ENCODE measurements around the gene FAM53B.
A peak's percentile ranks its signal among the peaks of the same experiment; 100 is the strongest.
"Not testable (repeated sequence)": the region's sequence is repeated elsewhere in the genome, so short reads cannot be mapped to it uniquely, and the experiment has no call there.

FAM53B gene, protein sequence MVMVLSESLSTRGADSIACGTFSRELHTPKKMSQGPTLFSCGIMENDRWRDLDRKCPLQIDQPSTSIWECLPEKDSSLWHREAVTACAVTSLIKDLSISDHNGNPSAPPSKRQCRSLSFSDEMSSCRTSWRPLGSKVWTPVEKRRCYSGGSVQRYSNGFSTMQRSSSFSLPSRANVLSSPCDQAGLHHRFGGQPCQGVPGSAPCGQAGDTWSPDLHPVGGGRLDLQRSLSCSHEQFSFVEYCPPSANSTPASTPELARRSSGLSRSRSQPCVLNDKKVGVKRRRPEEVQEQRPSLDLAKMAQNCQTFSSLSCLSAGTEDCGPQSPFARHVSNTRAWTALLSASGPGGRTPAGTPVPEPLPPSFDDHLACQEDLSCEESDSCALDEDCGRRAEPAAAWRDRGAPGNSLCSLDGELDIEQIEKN

GRCh38 chr10:124744102-124745050, at the start of gene FAM53B:
FAM53B (minus strand) TSS chr10:124744378; CDS start chr10:124706713, 37,665 bp downstream.
- peak; percentile 55 for DNase-seq

- DNase-seq, result no peak
These were observed 48.8 kb upstream of the FAM53B start for GRCh38 chr10:124792998-124793352.

- peak; percentile 33 for DNase-seq
These were observed 47.6 kb upstream of the FAM53B start, which contains the start of gene EEF1AKMT2 for GRCh38 chr10:124791547-124792348. EEF1AKMT2 (minus strand) TSS chr10:124791887; CDS start chr10:124791833, 54 bp downstream.

DNA sequence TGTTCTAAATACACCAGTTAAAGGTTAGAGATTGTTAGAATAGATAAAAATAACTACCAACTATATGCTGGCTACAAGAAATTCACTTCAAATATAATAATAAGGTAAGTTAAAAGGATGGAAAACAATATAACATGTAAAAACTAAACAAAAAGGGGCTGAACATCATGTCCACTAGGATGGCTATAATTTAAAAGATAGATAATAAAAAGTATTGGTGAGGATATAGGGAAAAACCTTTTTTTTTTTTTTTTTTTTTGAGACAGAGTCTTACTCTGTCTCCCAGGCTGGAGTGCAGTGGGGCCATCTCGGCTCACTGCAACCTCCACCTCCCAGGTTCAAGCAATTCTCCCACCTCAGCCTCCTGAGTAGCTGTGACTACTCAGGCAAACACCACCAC, 38.7 kb upstream of the FAM53B start:
- not testable (repeated sequence) for DNase-seq

GRCh38 chr10:124768791-124769190, 24.6 kb upstream of the FAM53B start:
- DNase-seq, result no peak

DNA sequence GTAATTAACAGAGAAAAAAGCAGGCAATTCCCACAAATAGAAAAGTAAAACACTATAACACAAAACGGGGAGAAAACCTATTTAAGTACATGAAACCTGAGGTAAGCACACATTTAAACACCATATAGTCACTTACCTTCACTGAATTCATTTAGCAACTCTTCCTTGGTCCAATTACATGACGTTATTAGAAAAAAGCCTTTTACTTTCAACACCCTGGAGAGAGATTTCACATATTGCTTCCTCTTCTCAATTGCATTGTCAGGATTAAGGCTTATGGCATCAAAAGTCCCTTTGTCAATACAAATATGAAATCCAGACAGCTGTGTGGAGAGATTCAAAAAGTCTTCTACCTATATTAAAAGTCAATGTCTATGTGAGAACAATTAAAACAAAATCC, 21.1 kb upstream of the FAM53B start:
- no peak for DNase-seq

DNA sequence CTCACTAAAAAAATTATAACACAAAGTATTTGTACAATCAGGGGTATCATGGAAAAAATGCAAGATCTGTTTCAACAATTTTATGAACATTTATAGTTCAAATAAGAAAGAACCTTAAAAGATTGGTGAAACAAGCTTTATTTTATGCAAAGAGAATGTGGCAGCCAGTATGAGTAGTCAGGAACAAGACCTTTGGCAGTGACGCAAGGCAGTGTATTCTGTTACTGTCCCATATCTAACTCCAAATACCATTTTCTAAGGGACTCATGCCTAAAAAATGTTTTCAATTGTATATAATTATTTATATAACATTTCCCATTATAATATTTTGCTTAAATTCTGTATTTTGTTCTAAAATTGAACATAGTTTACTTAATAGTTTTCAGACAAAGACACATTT, 19.1 kb upstream of the FAM53B start:
- no peak for DNase-seq

- no peak for DNase-seq
These were observed 18.1 kb upstream of the FAM53B start for GRCh38 chr10:124762281-124762680.

DNA sequence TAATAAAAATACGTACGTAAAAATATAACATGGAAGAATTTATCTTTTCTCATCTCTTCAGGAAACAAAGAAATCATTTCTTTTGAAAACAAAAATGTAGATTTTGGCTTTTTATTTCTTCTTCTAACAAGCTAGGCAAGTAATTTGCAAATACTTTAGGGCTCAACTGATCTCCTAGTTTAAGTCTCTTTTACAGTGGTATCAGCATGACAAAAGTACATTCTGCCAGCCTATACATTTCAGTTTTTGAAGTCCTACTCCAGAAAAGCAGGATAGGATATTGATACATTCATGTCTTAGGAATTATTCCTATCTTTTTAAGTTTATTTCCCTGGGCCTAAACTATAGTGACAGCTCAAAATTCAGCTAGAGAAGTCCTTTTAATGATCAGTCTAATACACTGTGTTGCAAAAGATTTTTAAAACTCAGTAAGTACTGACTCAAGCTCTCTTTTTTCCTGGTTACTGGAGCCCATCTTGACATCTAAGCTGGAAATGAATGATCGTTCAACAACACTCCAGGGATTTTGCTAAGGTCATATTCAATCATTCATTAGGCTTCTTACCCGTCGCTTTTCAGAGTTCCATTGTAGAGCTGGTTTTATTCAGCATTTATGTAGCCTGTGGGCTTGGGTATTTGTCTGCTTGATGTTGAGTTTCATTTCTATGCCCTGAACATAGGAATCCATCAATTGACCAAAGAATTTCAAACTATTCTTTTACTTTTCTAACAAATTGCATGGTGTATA, 12.2 kb upstream of the FAM53B start:
- no peak for DNase-seq

GRCh38 chr10:124755581-124755980, 11.4 kb upstream of the FAM53B start:
- DNase-seq, result no peak

GRCh38 chr10:124754227-124754626, 10.0 kb upstream of the FAM53B start:
- no peak for DNase-seq

DNA sequence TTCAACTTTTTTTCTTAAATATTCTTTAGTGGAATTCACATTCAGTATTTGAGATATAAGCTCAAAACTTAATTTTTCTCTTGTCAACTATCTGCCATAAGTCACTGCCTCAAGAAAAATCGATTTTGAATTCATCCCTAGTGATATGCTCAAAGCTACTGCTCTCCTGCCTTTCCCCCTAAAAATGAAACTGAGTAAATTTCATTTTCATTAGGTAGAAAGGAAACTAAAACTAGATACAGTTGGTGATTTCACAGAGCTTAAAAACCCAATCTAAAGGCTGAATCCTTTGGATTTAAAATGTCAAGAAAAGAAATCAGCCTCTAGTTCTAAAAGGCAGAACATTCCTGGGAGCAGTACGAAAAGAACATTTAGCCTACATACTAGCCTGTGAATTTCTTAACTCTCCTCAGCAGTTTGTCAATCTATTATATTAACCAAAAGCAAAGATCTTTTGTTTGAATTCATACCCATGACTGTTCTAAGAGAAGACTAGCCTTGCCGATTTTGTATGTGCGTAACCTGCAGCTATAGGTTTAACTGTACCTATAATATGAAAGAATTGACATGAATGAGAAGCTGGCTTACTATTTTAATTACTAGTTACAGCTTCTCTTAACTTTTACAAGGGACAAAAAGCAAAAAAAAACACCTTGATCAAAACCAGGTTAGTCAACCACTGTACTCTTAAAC, 4.9 kb upstream of the FAM53B start:
- no peak for DNase-seq

GRCh38 chr10:124748166-124748565, 4.0 kb upstream of the FAM53B start:
- DNase-seq, result no peak

- DNase-seq, result no peak
These were observed 3.6 kb upstream of the FAM53B start for GRCh38 chr10:124747745-124748144.

- no peak for DNase-seq
These were observed 2.8 kb upstream of the FAM53B start for GRCh38 chr10:124746992-124747391.

- not testable (repeated sequence) for DNase-seq
These were observed 2.3 kb upstream of the FAM53B start for GRCh38 chr10:124746447-124746846.

- DNase-seq, result no peak
These were observed 1.5 kb upstream of the FAM53B start for GRCh38 chr10:124745673-124746072.

DNA sequence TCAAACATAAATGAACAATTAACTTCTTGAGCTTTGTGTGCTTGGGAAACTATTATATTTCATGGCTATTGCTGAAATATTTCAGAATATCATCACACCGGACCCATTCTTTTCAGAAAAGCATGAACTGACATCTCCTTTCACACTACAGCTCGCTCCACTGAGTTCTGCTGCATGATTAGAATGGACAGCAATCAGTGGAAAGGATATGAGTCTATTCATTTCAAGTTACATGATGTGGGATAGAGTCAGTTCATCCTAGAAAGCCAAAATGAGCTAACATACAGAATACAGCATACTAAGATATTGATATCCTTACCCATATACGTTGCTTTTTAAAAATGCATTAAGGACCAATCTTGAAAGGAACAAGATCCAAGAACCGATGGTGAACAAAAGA, 1.1 kb upstream of the FAM53B start:
- DNase-seq, result no peak

DNA sequence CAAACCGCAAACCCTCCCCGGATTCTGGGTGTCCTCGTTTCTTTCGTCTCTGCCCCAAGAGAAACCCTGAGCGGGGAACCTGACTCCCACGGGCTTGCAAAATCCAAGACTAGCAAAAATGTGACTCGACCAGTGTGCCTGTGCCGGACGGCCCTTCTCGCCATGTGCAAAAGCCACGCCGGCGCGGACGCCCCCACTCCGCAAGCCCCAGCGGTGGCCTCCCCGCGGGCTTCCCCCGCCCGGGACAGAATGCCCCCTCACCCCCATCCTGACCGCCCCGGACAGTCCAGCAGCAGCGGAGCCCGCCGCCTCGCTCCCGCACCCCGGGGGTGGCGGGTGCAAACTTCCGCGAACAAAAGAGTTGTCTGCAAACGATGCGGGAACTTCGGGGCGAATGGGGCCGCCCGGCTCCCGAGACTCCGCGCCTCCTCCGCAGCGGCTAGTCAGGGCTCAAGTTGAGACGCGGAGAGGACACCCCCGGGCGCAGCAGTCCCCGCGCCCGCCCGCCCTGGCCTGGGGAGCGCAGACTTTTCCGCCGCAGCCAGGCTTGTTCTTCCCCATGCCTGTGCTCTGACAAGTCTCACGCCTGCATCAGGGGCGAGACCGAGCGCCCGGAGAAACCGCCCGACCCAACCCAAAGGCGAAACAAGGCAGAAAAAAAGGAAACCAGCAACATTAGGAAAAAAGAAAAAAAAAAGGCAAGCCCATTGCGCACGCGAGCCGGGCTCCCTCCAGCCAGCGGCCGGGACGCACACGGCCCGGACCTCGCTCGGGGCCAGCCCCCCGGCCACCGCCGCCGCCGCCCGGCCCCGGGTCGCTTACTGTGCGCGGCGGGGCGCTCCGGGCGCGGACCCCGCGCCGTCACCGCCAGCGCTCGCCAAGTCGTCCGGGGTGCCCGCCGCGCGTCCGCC, 732 bp downstream of the FAM53B start:
- no peak for DNase-seq
